ENCODE measurements around the gene MAP2K5.

MAP2K5 gene

GRCh38 chr15:67692573-67692972 is 150.1 kb downstream of the MAP2K5 start:
- no peak overlapping the region for H3K4me3 ChIP-seq (ENCODE audit: low read length)
- no peak for TF ChIP-seq CTCF (conservative IDR thresholded peaks at IDR 0.05; ENCODE audit: low read depth, low read length)
- no peak for DNase-seq (ENCODE audit: low read depth)

- H3K4me3 ChIP-seq (ENCODE audit: low read length), result no peak overlapping the region
- no peak for TF ChIP-seq CTCF (conservative IDR thresholded peaks at IDR 0.05; ENCODE audit: low read depth, low read length)
- DNase-seq (ENCODE audit: low read depth), result no peak
These were observed 153.6 kb downstream of the MAP2K5 start for GRCh38 chr15:67696087-67696486.

- no peak overlapping the region for H3K4me3 ChIP-seq (ENCODE audit: low read length)
- TF ChIP-seq CTCF (conservative IDR thresholded peaks at IDR 0.05; ENCODE audit: low read depth, low read length), result no peak
- no peak for DNase-seq (ENCODE audit: low read depth)
These were observed 157.5 kb downstream of the MAP2K5 start for GRCh38 chr15:67700023-67700422.

- DNase-seq (ENCODE audit: low read depth), result no peak
- no peak overlapping the region for H3K4me3 ChIP-seq (ENCODE audit: low read length)
- TF ChIP-seq CTCF (conservative IDR thresholded peaks at IDR 0.05; ENCODE audit: low read depth, low read length), result no peak
These were observed 159.2 kb downstream of the MAP2K5 start for GRCh38 chr15:67701669-67702068.

GRCh38 chr15:67707520-67708283 is 165.2 kb downstream of the MAP2K5 start:
- H3K4me3 ChIP-seq (ENCODE audit: low read length), result no peak overlapping the region
- DNase-seq (ENCODE audit: low read depth), result no peak
- no peak for TF ChIP-seq CTCF (conservative IDR thresholded peaks at IDR 0.05; ENCODE audit: low read depth, low read length)

GRCh38 chr15:67708500-67708899 is 166.0 kb downstream of the MAP2K5 start:
- H3K4me3 ChIP-seq (ENCODE audit: low read length), result no peak overlapping the region
- no peak for DNase-seq (ENCODE audit: low read depth)
- no peak for TF ChIP-seq CTCF (conservative IDR thresholded peaks at IDR 0.05; ENCODE audit: low read depth, low read length)

GRCh38 chr15:67715170-67715569 is 172.7 kb downstream of the MAP2K5 start:
- no peak for TF ChIP-seq CTCF (conservative IDR thresholded peaks at IDR 0.05; ENCODE audit: low read depth, low read length)
- H3K4me3 ChIP-seq (ENCODE audit: low read length), result no peak overlapping the region
- no peak for DNase-seq (ENCODE audit: low read depth)
